Activated effector memory CD4-positive, alpha-beta T cell treated with Interleukin-2 at 50 U/mL for 16 hours (primary cell): ENCODE data around the gene KCNH5.
"Not testable (repeated sequence)": the region's sequence is repeated elsewhere in the genome, so short reads cannot be mapped to it uniquely, and the experiment has no call there.

Experiments
- DNase-seq: peaks from one replicate; pipeline ENCODE4 v3.0.0-alpha.2; 2020

The KCNH5 gene

GRCh38 chr14:62882967-62883366 is 162.3 kb downstream of the KCNH5 start:
- no peak for DNase-seq

GRCh38 chr14:62866376-62866775 is 178.9 kb downstream of the KCNH5 start:
- no peak for DNase-seq

GRCh38 chr14:62864588-62864987 is 180.7 kb downstream of the KCNH5 start:
- no peak for DNase-seq

GRCh38 chr14:62858011-62858410 is 187.2 kb downstream of the KCNH5 start:
- DNase-seq = not testable (repeated sequence)

GRCh38 chr14:62854951-62855350 is 190.3 kb downstream of the KCNH5 start:
- no peak for DNase-seq

- DNase-seq = no peak
Measured at GRCh38 chr14:62847168-62847567, 198.1 kb downstream of the KCNH5 start.

- no peak for DNase-seq
Measured at GRCh38 chr14:62844546-62844945, 200.7 kb downstream of the KCNH5 start.

GRCh38 chr14:62824086-62824485 is 221.2 kb downstream of the KCNH5 start:
- DNase-seq = no peak

- DNase-seq = no peak
Measured at GRCh38 chr14:62819931-62820330, 225.3 kb downstream of the KCNH5 start.

GRCh38 chr14:62807636-62808035 is 237.6 kb downstream of the KCNH5 start:
- no peak for DNase-seq

- DNase-seq = no peak
Measured at GRCh38 chr14:62800577-62800976, 244.7 kb downstream of the KCNH5 start.

- no peak for DNase-seq
Measured at GRCh38 chr14:62796431-62796830, 248.8 kb downstream of the KCNH5 start.

GRCh38 chr14:62792578-62792977 is 252.7 kb downstream of the KCNH5 start:
- DNase-seq = no peak

- not testable (repeated sequence) for DNase-seq
Measured at GRCh38 chr14:62781328-62781727, 263.9 kb downstream of the KCNH5 start.

GRCh38 chr14:62778852-62779251 is 266.4 kb downstream of the KCNH5 start:
- no peak for DNase-seq

- no peak for DNase-seq
Measured at GRCh38 chr14:62778310-62778709, 266.9 kb downstream of the KCNH5 start.

GRCh38 chr14:62777510-62777909 is 267.7 kb downstream of the KCNH5 start:
- no peak for DNase-seq

GRCh38 chr14:62776300-62776699 is 269.0 kb downstream of the KCNH5 start:
- DNase-seq = no peak

- DNase-seq = no peak
Measured at GRCh38 chr14:62768753-62769152, 276.5 kb downstream of the KCNH5 start.

- no peak for DNase-seq
Measured at GRCh38 chr14:62763951-62764350, 281.3 kb downstream of the KCNH5 start.

- DNase-seq = no peak
Measured at GRCh38 chr14:62759796-62760195, 285.5 kb downstream of the KCNH5 start.

GRCh38 chr14:62746881-62747280 is 298.4 kb downstream of the KCNH5 start:
- DNase-seq = not testable (repeated sequence)

- no peak for DNase-seq
Measured at GRCh38 chr14:62745496-62745895, 299.8 kb downstream of the KCNH5 start.

- DNase-seq = no peak
Measured at GRCh38 chr14:62743560-62743959, 301.7 kb downstream of the KCNH5 start.

- DNase-seq = no peak
Measured at GRCh38 chr14:62743118-62743517, 302.1 kb downstream of the KCNH5 start.

GRCh38 chr14:62739647-62740046 is 305.6 kb downstream of the KCNH5 start:
- no peak for DNase-seq
